Panc1 (cell line): ENCODE data around the gene SUMF2.
"Not testable (repeated sequence)": the region's sequence is repeated elsewhere in the genome, so short reads cannot be mapped to it uniquely, and the experiment has no call there.

Experiments
- POLR2AphosphoS5 ChIP-seq: IDR thresholded peaks from 2 replicates; pipeline ENCODE4 v1.6.1; 2012; ENCODE audit warnings: mild to moderate bottlenecking, low read depth, low read length, moderate library complexity
- SIN3A ChIP-seq: IDR thresholded peaks from 2 replicates; pipeline ENCODE4 v1.6.1; 2012; ENCODE audit warnings: low read depth, mild to moderate bottlenecking, low read length, moderate library complexity, borderline replicate concordance; ENCODE audit not compliant: insufficient read depth
- TCF7L2 ChIP-seq: IDR thresholded peaks from 2 replicates; pipeline ENCODE4 v1.6.1; 2011; ENCODE audit warnings: mild to moderate bottlenecking, low read depth, low read length, inconsistent platforms
- TF ChIP-seq, protein P1 (sequence below): fragments of 450-650 bp; IDR thresholded peaks from 2 replicates; pipeline ENCODE4 v1.5.1; 2017; ENCODE audit warnings: mild to moderate bottlenecking

DNA sequence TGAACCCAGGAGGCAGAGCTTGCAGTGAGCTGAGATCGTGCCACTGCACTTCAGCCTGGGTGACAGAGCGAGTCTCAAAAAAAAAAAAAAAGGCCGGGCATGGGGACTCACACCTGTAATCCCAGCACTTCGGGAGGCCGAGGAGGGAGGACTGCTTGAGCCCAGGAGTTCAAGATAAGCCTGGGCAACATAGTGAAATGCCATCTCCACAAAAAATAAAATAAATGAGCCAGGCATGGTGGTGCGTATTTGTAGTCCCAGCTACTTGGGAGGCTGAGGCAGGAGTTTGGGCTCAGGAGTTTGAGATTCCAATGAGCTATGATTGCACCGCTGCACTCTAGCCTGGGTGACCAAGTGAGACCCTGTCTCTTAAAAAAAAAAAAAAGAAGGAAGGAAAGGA, 31.5 kb upstream of the SUMF2 start:
- TF ChIP-seq, protein P1, sequence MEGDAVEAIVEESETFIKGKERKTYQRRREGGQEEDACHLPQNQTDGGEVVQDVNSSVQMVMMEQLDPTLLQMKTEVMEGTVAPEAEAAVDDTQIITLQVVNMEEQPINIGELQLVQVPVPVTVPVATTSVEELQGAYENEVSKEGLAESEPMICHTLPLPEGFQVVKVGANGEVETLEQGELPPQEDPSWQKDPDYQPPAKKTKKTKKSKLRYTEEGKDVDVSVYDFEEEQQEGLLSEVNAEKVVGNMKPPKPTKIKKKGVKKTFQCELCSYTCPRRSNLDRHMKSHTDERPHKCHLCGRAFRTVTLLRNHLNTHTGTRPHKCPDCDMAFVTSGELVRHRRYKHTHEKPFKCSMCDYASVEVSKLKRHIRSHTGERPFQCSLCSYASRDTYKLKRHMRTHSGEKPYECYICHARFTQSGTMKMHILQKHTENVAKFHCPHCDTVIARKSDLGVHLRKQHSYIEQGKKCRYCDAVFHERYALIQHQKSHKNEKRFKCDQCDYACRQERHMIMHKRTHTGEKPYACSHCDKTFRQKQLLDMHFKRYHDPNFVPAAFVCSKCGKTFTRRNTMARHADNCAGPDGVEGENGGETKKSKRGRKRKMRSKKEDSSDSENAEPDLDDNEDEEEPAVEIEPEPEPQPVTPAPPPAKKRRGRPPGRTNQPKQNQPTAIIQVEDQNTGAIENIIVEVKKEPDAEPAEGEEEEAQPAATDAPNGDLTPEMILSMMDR = not testable (repeated sequence)
- not testable (repeated sequence) for TF ChIP-seq SIN3A, POLR2AphosphoS5, TCF7L2
